PC-9 (cell line): ENCODE data around the gene PDIA6.

Experiments
- EZH2 ChIP-seq: fragments of 200-600 bp; sonication (generic); IDR thresholded peaks from 2 replicates; pipeline ENCODE4 v1.8.0; 2017; ENCODE audit warnings: antibody characterized with exemption, low read depth
- TF ChIP-seq, protein P1 (sequence below): fragments of 200-600 bp; sonication (generic); conservative IDR thresholded peaks from 2 replicates; pipeline ENCODE4 v1.6.1; 2017; ENCODE audit warnings: mixed run types, antibody characterized with exemption, mild to moderate bottlenecking, moderate library complexity

DNA sequence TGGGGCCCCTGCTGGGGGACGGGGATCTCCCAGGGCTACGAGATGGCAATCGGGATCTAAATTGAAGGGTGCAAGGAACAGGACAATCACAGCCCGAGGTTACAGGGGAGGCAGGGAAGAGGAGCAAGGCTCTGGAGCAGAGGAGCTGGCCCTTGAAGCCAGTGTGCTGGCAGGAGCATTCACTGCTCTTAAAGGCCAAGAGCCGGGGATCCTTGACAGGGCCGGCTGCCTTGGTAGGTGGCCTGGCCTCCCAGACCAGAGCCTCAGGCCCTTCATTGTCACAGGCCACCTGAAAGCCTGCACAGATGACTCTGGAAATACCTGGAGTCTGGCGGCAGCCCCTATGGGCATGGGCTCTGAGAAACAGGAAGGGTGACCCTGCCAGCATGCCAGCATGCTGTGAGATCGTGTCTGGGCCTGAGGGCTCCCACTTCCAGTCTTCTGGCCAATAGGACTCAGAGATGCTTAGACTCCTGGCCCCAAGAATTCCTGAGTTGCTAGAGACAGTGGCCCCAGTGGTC is 38.7 kb downstream of the PDIA6 start:
- TF ChIP-seq, protein P1, sequence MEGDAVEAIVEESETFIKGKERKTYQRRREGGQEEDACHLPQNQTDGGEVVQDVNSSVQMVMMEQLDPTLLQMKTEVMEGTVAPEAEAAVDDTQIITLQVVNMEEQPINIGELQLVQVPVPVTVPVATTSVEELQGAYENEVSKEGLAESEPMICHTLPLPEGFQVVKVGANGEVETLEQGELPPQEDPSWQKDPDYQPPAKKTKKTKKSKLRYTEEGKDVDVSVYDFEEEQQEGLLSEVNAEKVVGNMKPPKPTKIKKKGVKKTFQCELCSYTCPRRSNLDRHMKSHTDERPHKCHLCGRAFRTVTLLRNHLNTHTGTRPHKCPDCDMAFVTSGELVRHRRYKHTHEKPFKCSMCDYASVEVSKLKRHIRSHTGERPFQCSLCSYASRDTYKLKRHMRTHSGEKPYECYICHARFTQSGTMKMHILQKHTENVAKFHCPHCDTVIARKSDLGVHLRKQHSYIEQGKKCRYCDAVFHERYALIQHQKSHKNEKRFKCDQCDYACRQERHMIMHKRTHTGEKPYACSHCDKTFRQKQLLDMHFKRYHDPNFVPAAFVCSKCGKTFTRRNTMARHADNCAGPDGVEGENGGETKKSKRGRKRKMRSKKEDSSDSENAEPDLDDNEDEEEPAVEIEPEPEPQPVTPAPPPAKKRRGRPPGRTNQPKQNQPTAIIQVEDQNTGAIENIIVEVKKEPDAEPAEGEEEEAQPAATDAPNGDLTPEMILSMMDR: no peak
- TF ChIP-seq EZH2: no peak
